ENCODE measurements around the gene RCVRN.
A peak's percentile ranks its signal among the peaks of the same experiment; 100 is the strongest.
"Not testable (repeated sequence)": the region's sequence is repeated elsewhere in the genome, so short reads cannot be mapped to it uniquely, and the experiment has no call there.

The RCVRN gene

GRCh38 chr17:9922012-9922848 lies 17.2 kb upstream of the RCVRN start:
- DNase-seq (ENCODE audit: low spot score), result no peak

GRCh38 chr17:9921216-9921615 lies 16.1 kb upstream of the RCVRN start:
- not testable (repeated sequence) for DNase-seq (ENCODE audit: low spot score)

- DNase-seq (ENCODE audit: low spot score), result no peak
These were observed 13.8 kb upstream of the RCVRN start for GRCh38 chr17:9918804-9919352.

- no peak for DNase-seq (ENCODE audit: low spot score)
These were observed 13.3 kb upstream of the RCVRN start for GRCh38 chr17:9918352-9918751.

GRCh38 chr17:9917801-9918200 lies 12.7 kb upstream of the RCVRN start:
- no peak for DNase-seq (ENCODE audit: low spot score)

GRCh38 chr17:9917131-9917530 lies 12.1 kb upstream of the RCVRN start:
- no peak for DNase-seq (ENCODE audit: low spot score)

- DNase-seq (ENCODE audit: low spot score), result no peak
These were observed 11.0 kb upstream of the RCVRN start for GRCh38 chr17:9916108-9916507.

- no peak for DNase-seq (ENCODE audit: low spot score)
These were observed 8.4 kb upstream of the RCVRN start for GRCh38 chr17:9913476-9913875.

GRCh38 chr17:9912121-9913099 lies 7.3 kb upstream of the RCVRN start:
- DNase-seq (ENCODE audit: low spot score), result no peak

- DNase-seq (ENCODE audit: low spot score), result no peak
These were observed 6.0 kb upstream of the RCVRN start for GRCh38 chr17:9911089-9911488.

GRCh38 chr17:9908649-9909042 lies 3.6 kb upstream of the RCVRN start:
- no peak for DNase-seq (ENCODE audit: low spot score)

GRCh38 chr17:9907883-9908648 lies 3.0 kb upstream of the RCVRN start:
- DNase-seq (ENCODE audit: low spot score), result peak; percentile 62

GRCh38 chr17:9907131-9907530 lies 2.1 kb upstream of the RCVRN start:
- no peak for DNase-seq (ENCODE audit: low spot score)

- DNase-seq (ENCODE audit: low spot score), result no peak
These were observed 1.5 kb upstream of the RCVRN start for GRCh38 chr17:9906616-9907015.

GRCh38 chr17:9905902-9906301 lies 831 bp upstream of the RCVRN start:
- peak; percentile 71 for DNase-seq (ENCODE audit: low spot score)

- no peak for DNase-seq (ENCODE audit: low spot score)
These were observed 594 bp downstream of the RCVRN start for GRCh38 chr17:9904277-9905077.

GRCh38 chr17:9902120-9902519 lies 3.0 kb downstream of the RCVRN start:
- DNase-seq (ENCODE audit: low spot score), result peak; percentile 58

- DNase-seq (ENCODE audit: low spot score), result no peak
These were observed 4.3 kb downstream of the RCVRN start for GRCh38 chr17:9900784-9901183.

- no peak for DNase-seq (ENCODE audit: low spot score)
These were observed 5.0 kb downstream of the RCVRN start for GRCh38 chr17:9900044-9900594.

- DNase-seq (ENCODE audit: low spot score), result no peak
These were observed 5.6 kb downstream of the RCVRN start for GRCh38 chr17:9899280-9900043.

Measured in ecto neural progenitor cell (in vitro differentiated cells).